Neutrophil (primary cell): ENCODE measurements around the gene GASK1A.

Experiments
- H3K27ac ChIP-seq: fragments of 200-600 bp; sonication (generic); 2 replicates; pipeline ENCODE4 v1.5.1; 2016; ENCODE audit warnings: mild to moderate bottlenecking, moderate library complexity
- H3K27me3 ChIP-seq: fragments of 200-600 bp; sonication (generic); 2 replicates; pipeline ENCODE4 v1.6.0; 2016; ENCODE audit warnings: mild to moderate bottlenecking
- H3K36me3 ChIP-seq: fragments of 200-600 bp; sonication (generic); 2 replicates; pipeline ENCODE4 v1.5.1; 2017
- H3K4me1 ChIP-seq, 2 experiments: fragments of 200-600 bp in 1 of 2; sonication (generic) in 1 of 2; 1 replicate in 1 of 2; 2 replicates in 1 of 2; pipeline versions ENCODE4 v1.5.1 to v1.6.1; 2013 to 2016; ENCODE audit warnings: low read depth in 1 of 2, low read length in 1 of 2, mild to moderate bottlenecking in 1 of 2, moderate library complexity in 1 of 2; ENCODE audit not compliant: control insufficient read depth in 1 of 2, insufficient read depth in 1 of 2
- H3K4me3 ChIP-seq, 2 experiments: fragments of 200-600 bp in 1 of 2; sonication (generic) in 1 of 2; 1 replicate in 1 of 2; 2 replicates in 1 of 2; pipeline ENCODE4 v1.5.1; 2013 to 2016; ENCODE audit warnings: low read depth in 1 of 2, low read length in 1 of 2, mild to moderate bottlenecking in 1 of 2, moderate library complexity in 1 of 2
- H3K9me3 ChIP-seq: fragments of 200-600 bp; sonication (generic); 2 replicates; pipeline ENCODE4 v1.5.1; 2016
- TF ChIP-seq, protein P1 (sequence below): fragments of 200-600 bp; sonication (generic); IDR thresholded peaks from 2 replicates; pipeline ENCODE4 v1.5.1; 2016; ENCODE audit warnings: antibody characterized with exemption

Gene GASK1A

DNA sequence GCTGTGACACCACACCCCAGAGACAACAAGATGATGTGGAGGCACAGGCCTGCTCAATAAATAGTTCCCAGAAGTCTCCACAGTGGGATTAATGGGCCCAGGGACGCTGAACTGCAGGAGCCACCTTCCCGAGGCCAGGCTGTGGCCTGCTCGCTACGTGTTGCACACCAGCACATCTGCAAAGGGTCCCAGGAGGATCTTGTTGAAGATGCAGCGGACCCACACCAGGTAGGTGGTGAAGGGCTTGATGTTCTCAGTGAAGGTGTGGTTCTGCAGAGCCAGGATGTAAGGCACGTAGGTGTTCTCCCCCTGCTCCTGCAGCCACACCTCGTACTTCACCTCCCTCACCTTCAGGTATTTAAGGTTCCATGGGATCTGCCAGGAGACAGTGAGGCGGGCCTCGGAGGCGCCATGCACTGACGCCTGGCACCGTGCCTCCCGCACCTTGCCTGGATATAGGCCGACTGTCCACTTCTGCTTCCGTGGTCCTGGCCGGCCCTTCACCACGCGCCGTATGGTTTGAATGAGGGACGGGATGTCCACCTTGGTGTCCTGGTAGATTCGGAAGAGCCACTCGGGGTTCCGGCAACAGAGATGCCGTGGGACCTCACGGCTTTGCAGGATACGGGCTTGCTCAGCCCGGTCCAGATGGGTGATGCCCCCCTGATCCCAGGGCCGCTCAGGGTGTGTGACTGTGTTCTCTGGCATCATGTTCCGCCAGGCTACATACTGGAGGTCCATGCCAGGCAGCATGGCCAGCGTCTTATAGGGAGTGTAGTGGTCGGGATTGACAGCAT is 100.6 kb downstream of the GASK1A start:
- TF ChIP-seq, protein P1, sequence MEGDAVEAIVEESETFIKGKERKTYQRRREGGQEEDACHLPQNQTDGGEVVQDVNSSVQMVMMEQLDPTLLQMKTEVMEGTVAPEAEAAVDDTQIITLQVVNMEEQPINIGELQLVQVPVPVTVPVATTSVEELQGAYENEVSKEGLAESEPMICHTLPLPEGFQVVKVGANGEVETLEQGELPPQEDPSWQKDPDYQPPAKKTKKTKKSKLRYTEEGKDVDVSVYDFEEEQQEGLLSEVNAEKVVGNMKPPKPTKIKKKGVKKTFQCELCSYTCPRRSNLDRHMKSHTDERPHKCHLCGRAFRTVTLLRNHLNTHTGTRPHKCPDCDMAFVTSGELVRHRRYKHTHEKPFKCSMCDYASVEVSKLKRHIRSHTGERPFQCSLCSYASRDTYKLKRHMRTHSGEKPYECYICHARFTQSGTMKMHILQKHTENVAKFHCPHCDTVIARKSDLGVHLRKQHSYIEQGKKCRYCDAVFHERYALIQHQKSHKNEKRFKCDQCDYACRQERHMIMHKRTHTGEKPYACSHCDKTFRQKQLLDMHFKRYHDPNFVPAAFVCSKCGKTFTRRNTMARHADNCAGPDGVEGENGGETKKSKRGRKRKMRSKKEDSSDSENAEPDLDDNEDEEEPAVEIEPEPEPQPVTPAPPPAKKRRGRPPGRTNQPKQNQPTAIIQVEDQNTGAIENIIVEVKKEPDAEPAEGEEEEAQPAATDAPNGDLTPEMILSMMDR, result no peak
- Histone ChIP-seq H3K27ac (no peak overlapping the region), H3K27me3 (no peaks in the 10 kb centered on the region), H3K9me3 (no peaks in the 10 kb centered on the region), H3K4me1 (no peaks in the 10 kb centered on the region), H3K36me3 (peaks cover 15% of the 10 kb centered on the region), H3K4me3 (no peak overlapping the region)

DNA sequence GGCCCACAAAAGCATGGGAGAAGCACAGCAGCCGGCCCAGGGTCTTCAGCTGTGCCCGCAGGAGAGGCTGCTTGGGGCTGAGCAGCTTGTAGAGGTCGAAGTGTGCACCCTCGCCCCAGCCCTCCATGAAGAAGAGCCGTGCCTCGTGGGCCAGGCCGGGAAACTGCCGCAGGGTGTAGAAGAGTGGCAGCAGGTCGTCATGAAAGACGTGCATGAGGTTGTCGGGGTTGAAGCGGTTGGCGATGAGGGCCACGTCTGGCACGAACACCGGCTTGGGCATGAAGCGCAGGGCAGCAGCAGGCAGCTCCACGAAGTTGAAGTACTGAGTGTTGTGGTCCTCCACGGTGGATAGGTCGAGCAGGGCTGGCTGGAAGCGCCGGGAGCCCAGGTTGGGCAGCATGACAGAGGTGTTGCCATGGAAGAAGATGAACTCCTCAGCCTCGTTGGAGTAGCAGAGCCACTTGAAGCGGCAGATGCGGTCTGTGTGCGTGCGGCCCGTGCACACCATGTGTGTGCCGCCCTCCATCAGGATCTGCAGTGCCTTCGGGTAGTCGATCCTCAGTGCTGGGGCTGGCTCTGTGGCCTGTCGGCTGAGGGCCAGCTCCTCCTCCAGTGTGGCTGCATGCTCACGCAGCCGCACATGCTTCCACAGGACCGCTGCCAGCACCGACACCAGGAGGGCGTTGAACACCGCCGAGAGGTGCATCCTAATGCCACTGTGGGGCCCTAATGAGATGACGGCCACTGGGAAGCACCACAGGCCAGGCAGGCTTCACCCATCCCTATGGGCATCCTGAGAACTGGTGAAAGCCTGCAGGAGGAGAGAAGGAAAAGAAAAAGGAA is 101.8 kb downstream of the GASK1A start:
- Histone ChIP-seq H3K27ac (no peak overlapping the region), H3K4me1 (no peaks in the 10 kb centered on the region), H3K9me3 (no peaks in the 10 kb centered on the region), H3K4me3 (no peak overlapping the region), H3K27me3 (no peaks in the 10 kb centered on the region), H3K36me3 (peaks cover 15% of the 10 kb centered on the region)
- TF ChIP-seq, protein P1, result no peak

DNA sequence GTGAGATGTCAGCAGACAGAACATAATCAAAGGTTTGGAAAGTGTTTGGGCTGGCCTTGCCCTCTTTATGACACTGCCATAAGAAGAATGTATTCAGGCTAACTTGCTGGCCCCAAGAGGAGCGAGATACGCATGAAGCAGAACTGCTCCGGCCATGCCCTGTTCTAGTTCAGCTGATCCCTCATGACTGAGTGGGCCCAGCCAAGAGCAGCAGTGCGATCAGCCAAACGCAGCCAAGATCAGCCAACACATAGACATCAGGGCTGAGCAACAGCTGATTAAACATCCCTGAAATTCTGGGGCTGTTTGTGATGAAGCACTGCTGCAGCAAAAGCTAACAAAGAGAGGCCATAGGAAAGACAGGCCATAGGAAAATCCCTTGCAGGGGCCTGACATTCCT is 102.7 kb downstream of the GASK1A start:
- H3K36me3 ChIP-seq, result peaks cover 15% of the 10 kb centered on the region

DNA sequence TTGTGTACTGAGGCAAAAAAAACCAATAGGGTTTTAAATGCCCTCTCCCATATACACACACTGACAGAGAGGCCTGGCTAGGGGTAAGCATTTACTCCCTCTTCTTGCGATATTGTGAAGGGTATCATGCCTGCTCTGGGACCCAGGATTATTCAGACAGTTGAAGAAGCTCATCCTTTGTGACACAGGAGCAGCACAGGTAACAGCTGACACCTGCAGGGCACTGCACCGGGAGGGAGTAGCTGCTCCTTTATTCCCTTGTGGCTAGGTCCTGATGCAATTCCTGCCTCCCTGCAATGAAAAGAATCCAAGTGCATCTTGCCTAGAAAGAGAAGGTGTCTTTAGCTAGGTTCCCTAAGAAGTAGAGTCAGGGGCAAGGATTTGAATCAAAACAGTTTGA is 103.3 kb downstream of the GASK1A start:
- no peaks in the 10 kb centered on the region for H3K9me3 ChIP-seq
- no peaks in the 10 kb centered on the region for H3K4me1 ChIP-seq
- no peak overlapping the region for H3K4me3 ChIP-seq
- TF ChIP-seq, protein P1, result no peak
- no peaks in the 10 kb centered on the region for H3K27me3 ChIP-seq
- no peak overlapping the region for H3K27ac ChIP-seq
- peaks cover 15% of the 10 kb centered on the region for H3K36me3 ChIP-seq

More for the DNA sequence above, 102.7 kb downstream of the GASK1A start:
- TF ChIP-seq, protein P1, result no peak
- Histone ChIP-seq H3K4me1 (no peaks in the 10 kb centered on the region), H3K27ac (no peak overlapping the region), H3K4me3 (no peak overlapping the region), H3K9me3 (no peaks in the 10 kb centered on the region), H3K27me3 (no peaks in the 10 kb centered on the region)

DNA sequence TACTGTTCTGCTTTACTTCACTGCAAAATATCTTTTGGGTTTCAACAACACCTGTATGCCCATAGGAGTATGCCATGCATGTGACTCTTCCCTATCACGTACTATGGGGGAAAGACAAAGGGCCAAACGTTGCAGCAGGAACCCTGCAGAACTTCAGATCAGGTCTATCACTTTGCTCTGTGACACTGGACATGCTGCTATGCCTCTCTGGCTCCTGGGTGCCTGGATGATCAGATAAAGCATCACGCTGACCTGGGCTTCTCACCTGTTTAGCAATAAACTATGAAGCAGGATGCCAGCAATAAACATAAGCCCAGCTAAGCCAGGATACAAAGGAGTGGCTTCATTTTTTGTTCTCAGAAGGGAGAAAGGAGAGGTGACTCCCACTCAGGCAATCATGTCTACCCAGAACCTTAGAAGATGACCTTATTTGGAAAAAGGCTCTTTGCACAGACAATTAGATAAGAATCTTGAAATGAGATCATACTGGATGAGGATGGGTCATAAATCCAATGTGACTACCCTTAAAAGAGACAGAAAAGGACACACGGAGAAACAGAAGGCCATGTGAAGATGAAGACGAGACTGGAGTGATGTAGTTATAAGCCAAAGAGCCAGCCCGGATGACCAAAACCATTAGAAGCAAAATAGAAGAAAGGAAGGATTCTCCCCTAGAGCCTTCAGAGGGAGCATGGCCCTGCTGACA is 107.5 kb downstream of the GASK1A start:
- H3K36me3 ChIP-seq, result no peaks in the 10 kb centered on the region
- TF ChIP-seq, protein P1, result no peak
- no peak overlapping the region for H3K4me3 ChIP-seq
- no peak overlapping the region for H3K27ac ChIP-seq
- H3K4me1 ChIP-seq, result no peaks in the 10 kb centered on the region
- H3K27me3 ChIP-seq, result no peaks in the 10 kb centered on the region
- H3K9me3 ChIP-seq, result no peaks in the 10 kb centered on the region
